ENCODE results near the gene USP6NL. TPM values are rescaled to one million over a fixed set of nuclear protein-coding genes. Genes with fewer than 3 reads are reported as not detected.

Gene USP6NL
- total RNA-seq, 1 experiment from 2014 or later: 22.1 TPM

- H3K36me3 ChIP-seq (ENCODE audit: low read depth): no peaks in the 10 kb centered on the region
- CTCF ChIA-PET: no interaction called here
- no peak overlapping the region for H3K27ac ChIP-seq
- H3K4me3 ChIP-seq: no peak overlapping the region
- H3F3A ChIP-seq (ENCODE audit: insufficient read depth, low read depth): no peaks in the 10 kb centered on the region
- no peaks in the 10 kb centered on the region for H3K4me1 ChIP-seq (replicated peaks; ENCODE audit: insufficient read depth)
- no peak for DNase-seq
- no peaks in the 10 kb centered on the region for H3K27me3 ChIP-seq (ENCODE audit: insufficient read depth, low read depth)
- peaks cover 66% of the 10 kb centered on the region for H3K79me2 ChIP-seq (ENCODE audit: low read depth)
- no peak overlapping the region for H3K4me2 ChIP-seq
- POLR2A ChIA-PET (ENCODE audit: unreplicated experiment): no interaction called here
- BruUV-seq (replicated peaks): no TSS peak
- no peaks in the 10 kb centered on the region for H3K9me2 ChIP-seq (ENCODE audit: insufficient read depth)
- TF ChIP-seq EZH2 (IDR thresholded peaks at IDR 0.05; ENCODE audit: low read depth) (no peak), CTCF (conservative IDR thresholded peaks at IDR 0.05) (no peak)
- H2AFZ ChIP-seq: no peak overlapping the region
- intact Hi-C loops (cut with micrococcal nuclease; ENCODE audit: unreplicated experiment): no loop called here
- H4K20me1 ChIP-seq (ENCODE audit: insufficient read depth): no peaks in the 10 kb centered on the region
- no peaks in the 10 kb centered on the region for H3K9me3 ChIP-seq (ENCODE audit: insufficient read depth, low read depth)
Measured at GRCh38 chr10:11564741-11565140, 46.7 kb downstream of the USP6NL start.

- no peak overlapping the region for H3K4me3 ChIP-seq
- no peak overlapping the region for H3K27ac ChIP-seq
- H3K79me2 ChIP-seq (ENCODE audit: low read depth): peaks cover 65% of the 10 kb centered on the region
- H3K4me1 ChIP-seq (replicated peaks; ENCODE audit: insufficient read depth): no peaks in the 10 kb centered on the region
- ChIA-PET CTCF (no interaction called here), POLR2A (ENCODE audit: unreplicated experiment) (no interaction called here)
- intact Hi-C loops (cut with micrococcal nuclease; ENCODE audit: unreplicated experiment): no loop called here
- H3K9me3 ChIP-seq (ENCODE audit: insufficient read depth, low read depth): no peaks in the 10 kb centered on the region
- BruUV-seq (replicated peaks): no TSS peak
- H3K4me2 ChIP-seq: no peak overlapping the region
- TF ChIP-seq CTCF (conservative IDR thresholded peaks at IDR 0.05) (no peak), EZH2 (IDR thresholded peaks at IDR 0.05; ENCODE audit: low read depth) (no peak)
- no peaks in the 10 kb centered on the region for H3K36me3 ChIP-seq (ENCODE audit: low read depth)
- no peak for DNase-seq
- no peaks in the 10 kb centered on the region for H3F3A ChIP-seq (ENCODE audit: insufficient read depth, low read depth)
- no peaks in the 10 kb centered on the region for H4K20me1 ChIP-seq (ENCODE audit: insufficient read depth)
- no peaks in the 10 kb centered on the region for H3K9me2 ChIP-seq (ENCODE audit: insufficient read depth)
- H2AFZ ChIP-seq: no peak overlapping the region
- H3K27me3 ChIP-seq (ENCODE audit: insufficient read depth, low read depth): no peaks in the 10 kb centered on the region
Measured at GRCh38 chr10:11563936-11564335, 47.5 kb downstream of the USP6NL start.

GRCh38 chr10:11562888-11563287 lies 48.6 kb downstream of the USP6NL start:
- TF ChIP-seq CTCF (conservative IDR thresholded peaks at IDR 0.05) (no peak), EZH2 (IDR thresholded peaks at IDR 0.05; ENCODE audit: low read depth) (no peak)
- Histone ChIP-seq H3K79me2 (ENCODE audit: low read depth) (peaks cover 61% of the 10 kb centered on the region), H3K4me1 (replicated peaks; ENCODE audit: insufficient read depth) (no peaks in the 10 kb centered on the region), H3K4me3 (no peak overlapping the region), H2AFZ (no peak overlapping the region), H3K27ac (no peak overlapping the region), H3F3A (ENCODE audit: insufficient read depth, low read depth) (no peaks in the 10 kb centered on the region), H4K20me1 (ENCODE audit: insufficient read depth) (no peaks in the 10 kb centered on the region), H3K9me3 (ENCODE audit: insufficient read depth, low read depth) (no peaks in the 10 kb centered on the region), H3K9me2 (ENCODE audit: insufficient read depth) (no peaks in the 10 kb centered on the region), H3K4me2 (no peak overlapping the region), H3K36me3 (ENCODE audit: low read depth) (no peaks in the 10 kb centered on the region), H3K27me3 (ENCODE audit: insufficient read depth, low read depth) (no peaks in the 10 kb centered on the region)
- CTCF ChIA-PET: interaction anchor here (0.6 kb wide), 1 partner anchor 47 kb away, joined by 3 read pairs; no protein-coding TSS in a partner anchor
- POLR2A ChIA-PET (ENCODE audit: unreplicated experiment): no interaction called here
- no peak for DNase-seq
- intact Hi-C loops (cut with micrococcal nuclease; ENCODE audit: unreplicated experiment): no loop called here
- no TSS peak for BruUV-seq (replicated peaks)
